Activated CD4-positive, alpha-beta T cell treated with anti-CD3 and anti-CD28 coated beads, Interleukin-2, amount 10 ng/mL, durations not matched to agents 24 days and 14 days (primary cell): ENCODE measurements around the gene ANXA2R. TPM values are rescaled to one million over a fixed set of nuclear protein-coding genes. Genes with fewer than 3 reads are reported as not detected.

ENCODE experiments used
- DNase-seq: peaks from one replicate; pipeline ENCODE4 v3.0.0; 2022
- H3K27ac Mint-ChIP-seq: one replicate; pipeline ENCODE4 v1.8.0; 2022; ENCODE audit warnings: mild to moderate bottlenecking, mixed read lengths
- H3K27me3 Mint-ChIP-seq: one replicate; pipeline ENCODE4 v1.8.0; 2022; ENCODE audit warnings: mixed read lengths
- H3K36me3 Mint-ChIP-seq: one replicate; pipeline ENCODE4 v1.8.0; 2022; ENCODE audit warnings: low read depth, mild to moderate bottlenecking, mixed read lengths
- H3K4me1 Mint-ChIP-seq: one replicate; pipeline ENCODE4 v1.8.0; 2021; ENCODE audit warnings: mixed read lengths
- H3K4me3 Mint-ChIP-seq: one replicate; pipeline ENCODE4 v1.8.0; 2022; ENCODE audit warnings: mild to moderate bottlenecking, moderate library complexity, mixed read lengths
- H3K9me3 Mint-ChIP-seq: one replicate; pipeline ENCODE4 v1.8.0; 2021; ENCODE audit warnings: mixed read lengths
- intact Hi-C: fragments of 100-400 bp; cut with micrococcal nuclease; formaldehyde crosslinking; loops from one replicate; pipeline ENCODE4 v1.15.1; 2023
- total RNA-seq: library from RNA; stranded (reverse); gene quantifications from 2 replicates; pipeline ENCODE4 v1.2.3, GENCODE V29; 2022

Gene ANXA2R
- total RNA-seq, 1 donor from 2014 or later = 1.1 TPM

GRCh38 chr5:42994246-42994554 is 45.9 kb downstream of the ANXA2R start:
- DNase-seq = no peak
- Mint-ChIP-seq H3K4me3 (peak overlapping the region; percentile 96), H3K9me3 (no peaks in the 10 kb centered on the region), H3K27ac (peak overlapping the region; percentile 100), H3K27me3 (no peaks in the 10 kb centered on the region), H3K36me3 (peaks cover 2% of the 10 kb centered on the region), H3K4me1 (peaks cover 43% of the 10 kb centered on the region)
- intact Hi-C loops = loop anchor here (1.0 kb wide), 1 partner anchor 46 kb away; the partner anchor contains the start of gene ANXA2R

- peak overlapping the region; percentile 100 for H3K27ac Mint-ChIP-seq
- H3K27me3 Mint-ChIP-seq = no peaks in the 10 kb centered on the region
- peaks cover 4% of the 10 kb centered on the region for H3K36me3 Mint-ChIP-seq
- peaks cover 49% of the 10 kb centered on the region for H3K4me1 Mint-ChIP-seq
- no peaks in the 10 kb centered on the region for H3K9me3 Mint-ChIP-seq
- peak; percentile 89 for DNase-seq
- intact Hi-C loops = loop anchor here (1.0 kb wide), 6 partner anchors 43 to 320 kb away; partner anchors contain the start of genes ANXA2R and HMGCS1
- peak overlapping the region; percentile 96 for H3K4me3 Mint-ChIP-seq
Observed at GRCh38 chr5:42993516-42994245, 46.4 kb downstream of the ANXA2R start.

GRCh38 chr5:42992088-42992879 is 47.8 kb downstream of the ANXA2R start:
- Mint-ChIP-seq H3K27me3 (no peaks in the 10 kb centered on the region), H3K36me3 (peaks cover 8% of the 10 kb centered on the region), H3K9me3 (no peaks in the 10 kb centered on the region), H3K27ac (peak overlapping the region; percentile 100), H3K4me3 (peak overlapping the region; percentile 96), H3K4me1 (peaks cover 53% of the 10 kb centered on the region)
- DNase-seq = peak; percentile 94
- intact Hi-C loops = no loop called here

GRCh38 chr5:42991404-42992087 is 48.6 kb downstream of the ANXA2R start:
- intact Hi-C loops = no loop called here
- H3K9me3 Mint-ChIP-seq = no peaks in the 10 kb centered on the region
- peaks cover 11% of the 10 kb centered on the region for H3K36me3 Mint-ChIP-seq
- H3K27me3 Mint-ChIP-seq = no peaks in the 10 kb centered on the region
- peaks cover 56% of the 10 kb centered on the region for H3K4me1 Mint-ChIP-seq
- DNase-seq = no peak
- peak overlapping the region; percentile 96 for H3K4me3 Mint-ChIP-seq
- peak overlapping the region; percentile 100 for H3K27ac Mint-ChIP-seq

GRCh38 chr5:42990892-42991291 is 49.2 kb downstream of the ANXA2R start:
- Mint-ChIP-seq H3K9me3 (no peaks in the 10 kb centered on the region), H3K4me3 (peak overlapping the region; percentile 96), H3K36me3 (peaks cover 15% of the 10 kb centered on the region), H3K27ac (peak overlapping the region; percentile 100), H3K27me3 (no peaks in the 10 kb centered on the region), H3K4me1 (peaks cover 61% of the 10 kb centered on the region)
- intact Hi-C loops = no loop called here
- DNase-seq = peak; percentile 61

Other genes starting within 250 kb of the ANXA2R start
- not detected in 2 replicates for gene SELENOP, start 228.4 kb downstream of the ANXA2R start, total RNA-seq
- 37.9 and 40.1 TPM in 2 replicates for gene ZNF131, start 80.6 kb upstream of the ANXA2R start, total RNA-seq
- 0.82 and 0.97 TPM in 2 replicates for gene NIM1K, start 151.9 kb upstream of the ANXA2R start, total RNA-seq